NT2/D1 (cell line): ENCODE measurements around the gene ACOX3.
"Not testable (repeated sequence)": the region's sequence is repeated elsewhere in the genome, so short reads cannot be mapped to it uniquely, and the experiment has no call there.

ENCODE experiments used
- YY1 ChIP-seq: IDR thresholded peaks from 2 replicates; pipeline ENCODE4 v1.6.1; 2011; ENCODE audit not compliant: insufficient read length, insufficient read depth
- ZNF274 ChIP-seq: IDR thresholded peaks from 2 replicates; pipeline ENCODE4 v1.6.1; 2011; ENCODE audit warnings: mild to moderate bottlenecking, low read depth, low read length

- not testable (repeated sequence) for TF ChIP-seq ZNF274, YY1
Observed at GRCh38 chr4:8349236-8349635, 91.3 kb downstream of the ACOX3 start.
